Left ventricle myocardium inferior (tissue), 1 donor: Measurements from ENCODE around the gene KHDRBS1. TPM values are rescaled to one million over a fixed set of nuclear protein-coding genes. Genes with fewer than 3 reads are reported as not detected.

Source experiments
- DNase-seq: peaks from one replicate; pipeline ENCODE4 v3.0.0-alpha.2; 2020
- H3K27ac ChIP-seq: fragments of 200-600 bp; replicated peaks from 2 replicates; pipeline ENCODE4 v1.8.0; 2021
- H3K27me3 ChIP-seq: fragments of 200-600 bp; 2 replicates; pipeline ENCODE4 v1.8.0; 2021; ENCODE audit warnings: low read depth
- H3K36me3 ChIP-seq: fragments of 200-600 bp; 2 replicates; pipeline ENCODE4 v1.8.0; 2021
- H3K4me1 ChIP-seq: fragments of 200-600 bp; 2 replicates; pipeline ENCODE4 v1.8.0; 2021
- H3K4me3 ChIP-seq: fragments of 200-600 bp; 2 replicates; pipeline ENCODE4 v1.8.0; 2021; ENCODE audit warnings: mild to moderate bottlenecking, moderate library complexity
- H3K9me3 ChIP-seq: fragments of 200-600 bp; replicated peaks from 2 replicates; pipeline ENCODE4 v1.8.0; 2021
- CTCF ChIP-seq: fragments of 200-600 bp; IDR thresholded peaks from 2 replicates; pipeline ENCODE4 v1.8.0; 2021; ENCODE audit warnings: antibody characterized with exemption, mild to moderate bottlenecking, borderline replicate concordance
- intact Hi-C: fragments of 100-400 bp; cut with micrococcal nuclease; formaldehyde crosslinking; loops from one replicate; pipeline ENCODE4 v1.11.0; 2022
- total RNA-seq: library from RNA; stranded (reverse); fragmentation: NEBNext Ultra II Directional; extraction: Animal tissue kit (Norgen Biotek cat#: 25700); gene quantifications from one replicate; pipeline ENCODE4 v1.2.1, GENCODE V29; 2021
- donor health status: DM: no; HTN: yes; CAD: no; lungs with severe emphysema.

KHDRBS1 gene
- total RNA-seq, 1 donor from 2014 or later, result 58.2 TPM

- Histone ChIP-seq H3K36me3 (no peaks in the 10 kb centered on the region), H3K4me1 (peaks cover 16% of the 10 kb centered on the region), H3K4me3 (no peak overlapping the region), H3K27me3 (no peaks in the 10 kb centered on the region), H3K9me3 (no peaks in the 10 kb centered on the region), H3K27ac (no peak overlapping the region)
- TF ChIP-seq CTCF, result no peak
- no peak for DNase-seq
- intact Hi-C loops, result no loop called here
Observed at GRCh38 chr1:31980835-31981455, 32.7 kb upstream of the KHDRBS1 start.

GRCh38 chr1:31981456-31981839, 32.2 kb upstream of the KHDRBS1 start:
- peaks cover 16% of the 10 kb centered on the region for H3K4me1 ChIP-seq
- no peak overlapping the region for H3K4me3 ChIP-seq
- no peaks in the 10 kb centered on the region for H3K27me3 ChIP-seq
- no peak overlapping the region for H3K27ac ChIP-seq
- DNase-seq, result no peak
- intact Hi-C loops, result no loop called here
- H3K36me3 ChIP-seq, result no peaks in the 10 kb centered on the region
- TF ChIP-seq CTCF, result no peak
- no peaks in the 10 kb centered on the region for H3K9me3 ChIP-seq

- no peak overlapping the region for H3K4me3 ChIP-seq
- H3K27ac ChIP-seq, result no peak overlapping the region
- intact Hi-C loops, result no loop called here
- no peak for TF ChIP-seq CTCF
- H3K36me3 ChIP-seq, result no peaks in the 10 kb centered on the region
- DNase-seq, result no peak
- H3K9me3 ChIP-seq, result no peaks in the 10 kb centered on the region
- no peaks in the 10 kb centered on the region for H3K27me3 ChIP-seq
- peaks cover 16% of the 10 kb centered on the region for H3K4me1 ChIP-seq
Observed at GRCh38 chr1:31981972-31982371, 31.7 kb upstream of the KHDRBS1 start.

GRCh38 chr1:31984419-31985347, 29.0 kb upstream of the KHDRBS1 start:
- Histone ChIP-seq H3K9me3 (no peaks in the 10 kb centered on the region), H3K4me1 (peaks cover 11% of the 10 kb centered on the region), H3K36me3 (no peaks in the 10 kb centered on the region), H3K4me3 (no peak overlapping the region), H3K27me3 (no peaks in the 10 kb centered on the region), H3K27ac (peak overlapping the region; percentile 16)
- intact Hi-C loops, result no loop called here
- no peak for TF ChIP-seq CTCF
- DNase-seq, result no peak

- peak overlapping the region; percentile 16 for H3K27ac ChIP-seq
- no peak for DNase-seq
- no peaks in the 10 kb centered on the region for H3K36me3 ChIP-seq
- no peak for TF ChIP-seq CTCF
- no peak overlapping the region for H3K4me3 ChIP-seq
- peaks cover 11% of the 10 kb centered on the region for H3K4me1 ChIP-seq
- H3K27me3 ChIP-seq, result no peaks in the 10 kb centered on the region
- intact Hi-C loops, result no loop called here
- H3K9me3 ChIP-seq, result no peaks in the 10 kb centered on the region
Observed at GRCh38 chr1:31985430-31985829, 28.2 kb upstream of the KHDRBS1 start.
